OCI-M2 (cell line): ENCODE data around the gene SMNDC1.
"Not testable (repeated sequence)": the region's sequence is repeated elsewhere in the genome, so short reads cannot be mapped to it uniquely, and the experiment has no call there.

Experiments
- DNase-seq: peaks from one replicate; lab custom pipeline; 2025; ENCODE audit not compliant: unreplicated experiment; lab: John Stamatoyannopoulos, UW

The SMNDC1 gene

DNA sequence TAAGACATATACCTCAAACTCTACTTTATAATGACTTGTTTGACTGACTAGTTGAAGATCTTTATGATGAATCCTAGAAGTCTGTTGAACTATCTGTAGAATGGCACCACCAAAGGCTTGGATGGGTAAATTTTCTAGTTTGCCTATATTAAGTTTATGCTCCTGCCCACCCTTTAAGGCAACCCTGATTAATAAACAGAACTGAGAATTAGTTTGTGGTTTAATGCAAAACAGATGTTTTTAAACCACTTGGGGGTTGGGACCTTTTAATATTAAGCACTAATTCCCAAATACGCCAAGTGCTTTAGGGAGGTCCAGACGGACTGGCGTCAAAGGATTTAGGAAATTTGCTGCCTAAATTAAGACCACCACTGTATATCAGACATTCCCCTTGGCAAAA is 20.5 kb downstream of the SMNDC1 start:
- no peak for DNase-seq

DNA sequence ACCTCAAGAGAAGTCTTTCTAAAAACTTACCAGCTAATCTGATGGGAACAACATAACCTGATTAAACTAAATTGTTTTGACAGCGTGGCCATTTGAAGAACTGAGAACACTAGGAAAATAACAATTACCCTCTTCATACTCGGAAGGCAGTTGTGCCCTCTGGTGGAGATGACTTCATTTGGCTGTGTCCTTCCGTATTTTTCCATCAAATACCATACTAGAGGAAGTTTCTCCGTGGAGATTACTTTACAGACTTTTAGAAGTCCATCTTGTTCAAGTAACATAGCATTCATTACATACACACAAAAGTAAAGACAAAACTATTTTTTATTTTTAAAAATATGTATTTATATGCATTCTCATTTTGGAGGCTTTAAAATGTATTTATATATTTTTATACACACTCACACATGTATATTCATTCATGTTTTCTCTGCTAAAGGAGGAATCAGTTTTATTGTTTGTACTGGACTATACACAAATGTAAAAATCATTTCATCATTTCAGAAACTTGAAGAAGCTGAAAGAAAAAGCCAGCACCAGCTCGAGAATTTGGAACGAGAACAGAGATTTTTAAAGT is 25.2 kb downstream of the SMNDC1 start:
- no peak for DNase-seq

DNA sequence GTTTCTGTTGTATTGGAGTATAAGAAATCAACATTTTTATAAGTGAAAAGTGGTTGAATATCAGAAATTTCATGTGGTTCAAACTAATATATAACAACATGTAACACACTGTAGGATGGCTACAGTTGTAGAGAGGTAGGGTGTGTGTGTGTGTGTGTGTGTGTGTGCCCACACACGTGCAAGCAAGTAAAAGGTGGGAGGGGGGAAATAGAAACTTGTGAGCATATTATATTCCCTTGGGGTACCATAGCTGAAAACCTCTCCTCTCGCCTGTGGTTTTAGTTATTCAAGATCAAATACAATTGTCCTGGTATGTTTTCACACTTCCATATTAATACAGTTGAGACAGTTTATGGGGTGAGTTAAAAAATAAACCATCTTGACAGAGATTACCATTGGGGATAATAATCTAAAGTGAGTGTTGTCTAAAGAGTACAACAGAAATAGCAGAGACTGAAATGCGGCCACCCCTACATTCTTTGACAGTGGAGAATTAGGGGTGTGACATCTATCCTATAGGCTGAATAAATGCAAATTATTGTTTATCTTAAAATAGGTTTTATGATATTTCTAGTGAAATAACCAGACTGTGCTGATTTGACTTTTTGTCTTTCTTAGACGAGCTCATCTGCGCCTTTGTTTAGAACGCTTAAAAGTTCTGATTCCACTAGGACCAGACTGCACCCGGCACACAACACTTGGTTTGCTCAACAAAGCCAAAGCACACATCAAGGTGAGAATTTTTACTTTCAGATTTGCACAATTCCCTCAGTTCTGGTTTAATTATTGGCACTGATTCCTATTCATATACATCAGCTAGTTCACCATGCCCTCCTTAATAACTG is 25.9 kb downstream of the SMNDC1 start:
- DNase-seq, result no peak

DNA sequence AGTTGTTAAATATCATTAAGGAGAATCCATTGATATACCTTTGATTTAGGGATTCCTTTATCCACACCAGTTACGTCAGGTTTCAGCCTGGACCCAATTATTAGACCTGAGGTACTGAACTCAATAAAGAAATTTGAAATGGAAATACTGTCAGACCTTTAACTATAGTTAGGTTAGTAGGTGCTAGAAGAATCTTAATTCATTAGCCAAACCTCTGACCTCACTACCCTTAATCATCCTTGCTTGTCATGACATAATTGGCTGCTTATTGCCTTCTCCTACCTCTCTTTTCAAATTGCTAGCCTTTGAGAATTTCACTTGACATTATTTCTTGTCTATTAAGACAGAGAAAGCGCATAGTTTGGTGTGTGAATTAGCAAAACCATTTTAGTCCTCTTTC is 27.1 kb downstream of the SMNDC1 start:
- DNase-seq, result no peak

DNA sequence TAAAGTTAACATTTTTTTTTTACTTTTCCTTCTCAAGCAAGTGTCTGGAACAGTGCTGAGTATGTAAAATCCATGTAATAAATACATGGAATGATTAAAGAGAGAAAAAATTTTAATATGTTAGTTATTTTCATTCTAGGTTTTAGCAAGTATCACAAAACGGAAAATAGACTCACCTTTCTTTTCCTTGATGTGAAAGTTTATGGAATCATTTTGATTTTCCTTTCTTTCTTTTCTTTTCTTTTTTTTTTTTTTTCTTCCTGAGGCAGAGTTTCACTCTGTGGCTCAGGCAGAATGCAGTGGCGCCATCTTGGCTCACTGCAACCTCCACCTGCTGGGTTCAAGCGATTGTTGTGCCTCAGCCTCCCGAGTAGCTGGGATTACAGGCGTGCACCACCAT is 28.1 kb downstream of the SMNDC1 start:
- DNase-seq, result no peak

DNA sequence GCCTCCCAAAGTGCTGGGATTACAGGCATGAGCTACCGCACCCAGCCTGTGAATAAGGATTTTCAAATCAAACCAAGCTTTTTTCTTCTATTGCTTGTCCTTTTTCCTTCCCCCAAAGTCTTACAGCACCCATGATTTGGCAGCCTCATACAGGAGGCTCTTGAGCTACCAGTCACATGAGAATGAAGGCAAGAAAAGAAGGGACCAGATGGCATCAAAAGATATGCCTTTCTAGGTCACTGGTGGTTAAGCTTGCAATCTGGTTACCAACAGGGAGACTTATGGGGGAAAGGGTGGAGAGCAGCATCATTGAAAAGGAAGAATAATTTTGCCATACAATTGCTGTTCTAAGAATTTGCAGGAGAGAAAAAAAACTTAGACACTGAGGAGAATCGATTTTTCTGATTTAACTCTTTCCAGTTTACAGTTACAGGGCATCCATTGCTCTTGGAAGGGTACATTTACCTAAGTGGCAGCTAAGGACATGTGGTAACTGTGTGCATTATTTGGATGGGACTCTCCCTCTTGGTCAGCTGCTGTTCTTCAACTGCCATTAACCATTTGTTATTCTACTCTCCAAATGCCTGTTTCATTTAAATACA is 29.5 kb downstream of the SMNDC1 start:
- DNase-seq, result no peak

DNA sequence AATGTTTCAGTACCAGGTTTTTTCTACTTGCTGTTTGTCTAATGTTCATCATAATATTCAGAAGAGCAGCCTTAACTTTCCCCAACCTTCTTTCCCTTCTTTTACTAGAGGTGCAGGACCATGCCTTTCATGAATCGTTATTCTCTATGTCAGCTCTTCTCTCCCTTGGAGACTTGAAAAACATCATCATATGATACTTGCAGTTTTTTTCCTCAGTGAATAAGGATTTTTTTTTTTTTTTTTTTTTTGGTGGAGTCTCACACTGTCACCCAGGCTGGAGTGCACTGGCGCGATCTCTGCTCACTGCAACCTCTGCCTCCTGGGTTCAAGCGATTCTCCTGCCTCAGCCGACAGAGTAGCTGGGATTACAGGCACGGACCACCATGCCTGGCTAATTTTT is 30.1 kb downstream of the SMNDC1 start:
- no peak for DNase-seq

DNA sequence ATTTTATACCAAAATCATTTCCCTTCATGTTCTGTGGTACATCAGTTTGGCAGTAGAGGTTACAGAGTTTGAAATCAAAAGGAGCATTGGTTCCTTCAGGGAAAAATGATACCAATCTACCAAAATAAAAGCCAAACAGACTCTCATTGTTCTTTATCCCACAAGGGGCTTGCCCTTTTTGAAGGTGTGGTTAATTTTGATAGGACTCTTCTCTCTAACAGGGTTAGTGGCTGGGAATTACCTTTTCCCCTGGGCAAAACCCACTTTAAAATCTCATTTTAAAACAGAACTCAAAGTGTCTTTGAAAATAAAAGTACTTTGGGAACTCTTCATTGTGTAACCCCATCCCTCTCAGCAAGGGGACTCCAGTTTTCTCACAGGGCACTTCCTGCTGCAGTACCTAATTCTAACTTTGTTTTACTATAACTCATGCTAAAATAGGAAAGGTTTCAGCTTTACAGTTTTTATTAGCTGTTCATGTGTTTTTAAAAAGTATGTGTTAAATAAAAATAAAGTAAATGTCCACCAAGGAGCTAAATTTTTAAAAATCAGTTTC is 30.6 kb downstream of the SMNDC1 start:
- DNase-seq, result no peak

DNA sequence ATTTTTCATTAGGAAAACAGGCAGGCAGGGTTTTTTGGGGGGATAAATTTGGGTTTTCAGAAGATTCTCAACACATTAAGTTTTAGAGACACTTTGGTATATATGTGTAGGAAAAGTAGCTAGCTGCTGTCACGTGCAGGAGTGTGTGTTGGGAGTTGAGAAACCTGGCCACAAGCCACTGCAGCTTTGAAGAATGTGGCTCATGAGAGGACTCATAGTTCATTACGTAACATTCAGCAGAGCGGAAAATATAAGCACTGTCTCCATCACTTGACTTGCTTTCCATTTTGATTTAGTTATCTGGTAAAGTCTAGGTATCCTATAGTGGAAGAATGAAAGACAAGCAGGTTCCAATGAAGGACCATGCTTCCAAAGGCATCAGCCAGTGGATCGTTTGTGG is 31.2 kb downstream of the SMNDC1 start:
- DNase-seq, result no peak

DNA sequence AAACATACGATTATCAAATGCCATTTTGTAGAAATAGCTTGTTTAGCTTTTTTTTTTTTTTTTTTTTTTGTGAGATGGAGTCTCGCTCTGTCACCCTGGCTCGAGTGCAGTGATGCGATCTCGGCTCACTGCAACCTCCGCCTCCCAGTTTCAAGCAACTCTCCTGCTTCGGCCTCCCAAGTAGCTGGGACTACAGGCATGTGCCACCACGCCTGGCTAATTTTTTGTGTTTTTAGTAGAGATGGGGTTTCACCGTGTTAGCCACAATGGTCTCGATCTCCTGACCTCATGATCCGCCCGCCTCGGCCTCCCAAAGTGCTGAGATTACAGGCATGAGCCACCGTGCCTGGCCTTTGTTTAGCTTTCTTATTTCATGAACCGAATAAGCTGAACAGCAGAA is 31.7 kb downstream of the SMNDC1 start:
- DNase-seq, result not testable (repeated sequence)

DNA sequence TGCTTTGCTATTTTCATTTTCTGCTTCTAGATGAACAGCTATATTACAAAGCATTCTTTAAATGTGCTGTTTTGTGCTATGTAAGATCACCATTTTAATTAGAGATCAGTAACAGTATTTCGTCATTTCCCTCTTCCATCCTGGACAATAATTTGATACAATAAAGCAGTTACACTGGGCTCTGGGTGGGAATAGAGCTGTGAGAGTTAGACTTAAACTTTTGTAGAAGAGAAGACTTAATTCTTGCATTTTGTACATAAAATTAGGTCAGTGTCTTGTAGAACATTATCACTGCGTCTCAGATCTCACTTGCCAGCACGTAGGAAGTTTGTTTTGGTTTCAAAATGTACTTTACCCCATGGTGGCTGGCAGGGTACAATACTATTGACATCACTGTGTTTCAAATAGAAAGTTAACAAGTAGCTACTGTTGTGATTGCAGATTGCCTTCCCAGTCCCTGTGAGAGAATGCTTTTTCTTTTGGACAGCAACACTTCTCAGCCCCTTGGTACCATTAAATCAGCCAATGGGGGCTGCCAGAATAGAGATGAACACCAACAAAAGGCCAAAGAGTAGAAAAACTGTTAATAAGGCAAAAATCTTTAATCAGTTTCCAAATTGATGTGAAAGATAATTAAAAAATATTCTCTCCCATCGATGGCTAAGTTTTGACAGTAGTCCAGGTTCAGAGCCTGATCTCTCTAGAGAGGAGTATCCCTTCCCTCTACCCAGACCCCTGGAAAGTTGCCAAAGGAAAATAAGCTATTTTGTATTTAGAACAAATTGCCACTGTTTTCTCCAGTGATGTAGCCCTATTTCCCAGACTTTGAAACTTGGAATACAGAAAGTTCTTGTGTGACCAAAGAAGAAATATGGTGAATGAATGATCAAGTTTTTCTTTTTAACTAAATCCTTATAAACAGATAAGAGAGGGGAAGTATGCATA is 35.1 kb downstream of the SMNDC1 start:
- no peak for DNase-seq

DNA sequence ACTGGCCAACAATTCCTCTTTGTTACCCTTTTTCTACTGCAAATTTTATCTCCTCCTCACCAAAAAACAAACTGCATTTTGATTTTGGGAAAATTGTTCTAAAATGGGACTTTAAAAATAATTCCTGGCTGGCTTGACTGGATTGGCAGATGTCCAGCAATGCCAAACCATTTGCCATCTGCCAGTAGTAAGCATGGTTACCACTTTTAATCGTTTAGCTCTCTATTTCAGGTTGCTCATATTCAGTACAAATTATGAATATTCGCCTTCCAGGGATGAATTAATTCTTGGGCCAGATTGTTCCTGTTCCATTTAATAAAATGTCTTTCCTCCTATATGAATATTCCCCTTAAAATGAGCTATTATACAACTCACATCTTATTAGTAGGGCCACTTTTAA is 35.7 kb downstream of the SMNDC1 start:
- DNase-seq, result no peak

DNA sequence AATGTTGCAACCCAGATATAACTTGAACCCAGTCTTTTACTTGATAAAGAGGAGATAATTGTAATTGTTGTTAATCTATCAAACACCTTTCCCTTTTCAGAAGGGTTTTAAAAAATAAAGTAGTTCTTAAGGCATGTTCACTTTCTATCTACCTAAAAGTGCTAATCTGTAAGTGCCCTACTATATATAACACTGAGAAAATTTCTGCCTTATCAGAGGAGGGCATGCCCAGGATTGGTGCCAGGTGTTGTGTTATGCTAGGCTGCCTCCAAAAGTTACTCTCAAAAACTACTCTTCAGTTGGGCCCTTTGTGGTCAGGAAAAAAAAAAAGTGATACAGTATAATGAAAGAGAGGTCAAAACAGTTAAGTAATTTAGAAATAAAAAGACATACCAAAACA is 36.3 kb downstream of the SMNDC1 start:
- no peak for DNase-seq

DNA sequence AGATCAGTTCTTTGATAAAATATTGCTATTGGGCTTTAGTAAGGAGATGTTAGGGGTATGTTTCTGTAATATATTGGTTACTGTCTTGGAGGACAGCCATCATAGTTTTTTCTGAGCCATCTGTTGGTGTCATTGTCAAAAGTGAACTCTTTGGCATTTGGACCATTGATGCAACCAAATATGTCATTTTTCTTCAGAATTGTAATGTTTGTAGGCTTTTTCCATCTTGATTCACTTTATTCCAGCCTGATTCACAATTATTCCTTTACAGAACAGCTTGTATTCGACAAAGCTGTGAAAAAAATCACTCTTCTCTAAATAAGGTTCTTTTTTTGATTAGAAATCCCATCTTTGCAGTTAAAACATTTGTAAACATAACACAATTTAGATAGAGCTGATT is 37.4 kb downstream of the SMNDC1 start:
- no peak for DNase-seq

DNA sequence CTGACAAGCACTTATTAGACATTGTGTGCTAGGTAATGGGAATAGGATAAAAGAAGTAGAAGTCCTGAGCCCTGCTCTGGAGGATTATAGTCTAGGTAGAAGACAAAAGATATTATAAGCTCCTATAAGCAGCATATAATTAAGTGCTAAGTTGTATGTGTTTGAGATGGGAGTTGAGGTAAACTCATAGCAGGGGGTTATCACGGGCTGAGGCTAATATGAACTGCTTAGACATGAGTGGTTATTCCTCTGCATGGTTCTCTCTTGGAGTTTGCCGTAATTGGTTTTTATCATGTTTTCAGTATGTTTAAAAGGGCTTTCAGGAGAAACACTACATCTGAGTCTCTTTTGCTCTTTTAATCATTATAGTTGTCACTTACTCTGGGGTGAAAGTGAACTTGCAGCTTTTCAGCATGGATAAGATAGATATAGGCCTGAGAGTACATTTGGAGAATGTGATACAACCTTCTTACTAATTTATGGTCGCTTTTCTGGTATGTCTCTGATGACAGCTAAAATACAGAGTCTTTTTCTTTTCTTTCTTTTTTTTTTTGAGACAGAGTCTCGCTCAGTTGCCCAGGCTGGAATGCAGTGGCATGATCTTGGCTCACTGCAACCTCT is 39.0 kb downstream of the SMNDC1 start:
- DNase-seq, result no peak

DNA sequence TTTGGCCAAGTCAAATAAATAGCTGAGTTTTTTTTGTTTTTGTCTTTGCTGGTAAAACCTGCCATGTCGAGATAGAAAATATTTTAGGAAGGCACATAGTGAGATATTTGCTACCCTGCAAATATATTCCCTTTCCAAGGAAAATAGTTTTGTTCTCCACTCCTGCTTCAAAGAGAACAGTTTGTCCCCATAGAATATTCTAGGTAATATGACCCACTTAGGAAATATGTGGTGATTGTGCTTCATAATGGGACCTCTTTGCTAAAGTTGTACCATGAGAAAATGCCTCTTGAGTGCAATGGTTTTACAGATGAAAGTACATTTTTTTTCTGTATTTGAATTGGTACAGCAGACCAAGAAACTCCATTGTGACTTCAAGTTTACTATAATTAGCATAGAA is 41.6 kb downstream of the SMNDC1 start:
- no peak for DNase-seq

DNA sequence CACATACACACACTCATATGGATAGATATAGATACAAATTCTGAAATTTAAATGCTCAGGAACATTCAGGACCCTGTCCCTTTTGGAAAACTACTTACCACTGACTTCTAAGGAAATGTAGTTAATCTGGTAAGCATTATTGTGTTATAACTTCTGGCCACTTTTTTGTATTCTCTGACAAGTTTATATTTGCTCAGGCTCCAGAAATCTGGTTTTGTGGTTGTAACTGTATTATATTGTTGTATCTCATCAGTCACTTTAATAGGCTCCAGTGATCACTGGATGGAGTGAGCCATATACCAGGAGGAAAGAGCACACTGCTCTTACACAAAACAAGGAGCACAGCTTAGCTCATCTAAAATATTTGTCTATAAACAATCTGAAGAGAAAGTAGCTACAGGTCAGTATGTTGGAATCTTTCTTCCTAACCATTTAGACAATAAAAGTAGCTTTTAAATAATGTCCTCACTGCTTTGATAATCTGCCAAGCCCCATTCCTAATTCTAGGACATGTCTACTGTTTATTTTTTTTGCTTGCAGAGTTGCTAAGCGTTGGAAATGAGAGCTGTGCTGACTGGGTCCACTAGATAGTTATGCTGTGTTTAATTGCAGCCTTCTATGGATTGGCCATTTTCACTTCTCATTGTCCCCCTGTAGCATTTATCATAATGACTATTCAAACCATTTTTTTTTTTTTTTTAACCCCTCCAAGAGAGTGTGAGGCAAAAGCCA is 43.8 kb downstream of the SMNDC1 start:
- no peak for DNase-seq

DNA sequence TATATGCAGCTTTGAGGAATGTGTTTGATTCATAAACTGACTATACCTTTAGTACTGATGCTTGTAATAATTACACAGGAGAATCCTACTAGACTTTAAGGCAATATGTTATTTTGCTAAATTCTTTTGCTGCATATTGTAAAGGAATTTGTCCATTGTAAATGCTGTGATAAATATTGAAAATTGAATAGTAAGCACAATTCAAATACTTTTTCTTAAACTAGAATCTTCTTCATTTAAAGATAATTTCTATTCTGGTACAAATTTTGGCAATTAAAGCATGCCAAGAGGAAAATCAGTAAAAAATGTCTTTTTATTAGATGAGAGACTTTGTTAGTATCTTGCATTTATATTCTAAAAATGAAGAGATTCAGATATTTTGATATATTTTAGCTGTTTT is 45.4 kb downstream of the SMNDC1 start:
- DNase-seq, result no peak

DNA sequence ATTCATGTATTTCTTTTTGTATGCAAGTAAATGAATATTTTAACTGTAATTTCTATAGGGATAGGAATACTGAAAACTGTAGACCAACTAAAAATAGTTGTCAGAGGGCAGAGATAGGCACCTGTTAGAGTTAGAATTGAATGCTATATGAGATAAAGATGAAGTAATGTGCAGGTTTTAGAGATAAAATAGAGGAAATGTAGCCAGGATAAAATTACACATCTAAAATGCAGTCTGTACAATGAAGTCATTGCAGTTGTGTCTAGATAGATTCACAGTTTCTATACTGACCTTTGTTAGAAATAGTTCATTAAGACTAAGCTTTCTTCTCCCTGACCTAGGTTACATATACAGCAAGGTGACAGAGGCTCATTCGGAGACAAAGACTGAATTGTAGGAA is 46.2 kb downstream of the SMNDC1 start:
- DNase-seq, result no peak

DNA sequence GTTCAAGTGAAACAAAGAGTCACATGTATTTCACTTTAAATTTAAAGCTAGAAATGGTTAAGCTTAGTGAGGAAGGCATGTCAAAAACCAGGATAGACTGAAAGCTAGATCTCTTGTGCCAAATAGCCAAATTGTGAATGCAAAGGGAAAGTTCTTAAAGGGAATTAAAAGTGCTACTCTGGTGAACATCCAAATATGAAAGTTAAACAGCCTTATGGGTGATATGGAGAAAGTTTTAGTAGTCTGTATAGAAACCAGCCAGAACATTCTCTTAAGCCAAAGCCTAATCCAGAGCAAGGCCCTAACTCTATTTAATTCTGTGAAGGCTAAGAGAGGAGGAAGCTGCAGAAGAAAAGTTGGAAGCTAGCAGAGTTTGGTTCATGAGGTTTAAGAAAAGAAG is 50.3 kb downstream of the SMNDC1 start:
- no peak for DNase-seq
